Gastroesophageal sphincter (tissue), 4 donors: ENCODE data around the gene KRTAP19-5. TPM values are rescaled to one million over a fixed set of nuclear protein-coding genes. Genes with fewer than 3 reads are reported as not detected.
"Not testable (repeated sequence)": the region's sequence is repeated elsewhere in the genome, so short reads cannot be mapped to it uniquely, and the experiment has no call there.

Experiments
- ATAC-seq: fragments of 150-250 bp; one replicate; pipeline ENCODE4 v1.9.1; 2016; ENCODE audit warnings: mild to moderate bottlenecking, moderate library complexity
- H3K27ac ChIP-seq, 4 donors: fragments of 200-600 bp; sonication (generic) in 3 of 4; 1 replicate in 3 of 4; 2 replicates in 1 of 4; pipeline ENCODE4 v1.5.1; 2016 to 2019
- H3K27me3 ChIP-seq: fragments of 200-600 bp; sonication (generic); one replicate; pipeline ENCODE4 v1.5.1; 2019
- H3K36me3 ChIP-seq, 2 donors: fragments of 200-600 bp; sonication (generic); one replicate each; pipeline ENCODE4 v1.5.1; 2019; ENCODE audit warnings: control low read depth in 1 of 2
- H3K4me1 ChIP-seq, 3 donors: fragments of 200-600 bp; sonication (generic); 1 replicate in 2 of 3; 2 replicates in 1 of 3; pipeline ENCODE4 v1.5.1; 2016 to 2019; ENCODE audit warnings: control low read depth in 2 of 3
- H3K4me3 ChIP-seq, 2 donors: fragments of 200-600 bp; sonication (generic); one replicate each; pipeline ENCODE4 v1.5.1; 2019; ENCODE audit warnings: mild to moderate bottlenecking in 1 of 2, moderate library complexity in 1 of 2
- H3K9me3 ChIP-seq, 3 donors: fragments of 200-600 bp; sonication (generic); one replicate each; pipeline ENCODE4 v1.5.1; 2017 to 2019; ENCODE audit warnings: control low read depth in 2 of 3
- CTCF ChIP-seq, 4 experiments: fragments of 200-600 bp in 2 of 4; fragments of 450-650 bp in 2 of 4; sonication (generic) in 1 of 4; IDR thresholded peaks; one replicate each; pipeline ENCODE4 v1.5.1; 2017 to 2019; ENCODE audit warnings: antibody characterized with exemption in 4 of 4, mild to moderate bottlenecking in 2 of 4, moderate library complexity in 2 of 4
- EP300 ChIP-seq: sonication (generic); formaldehyde crosslinking; IDR thresholded peaks from one replicate; pipeline ENCODE4 v1.6.1; 2017; ENCODE audit warnings: antibody characterized with exemption, mild to moderate bottlenecking
- POLR2A ChIP-seq, 2 donors: fragments of 450-650 bp; IDR thresholded peaks; one replicate each; pipeline ENCODE4 v1.6.1; 2017; ENCODE audit warnings: antibody characterized with exemption in 2 of 2, mild to moderate bottlenecking in 2 of 2, moderate library complexity in 1 of 2
- POLR2AphosphoS5 ChIP-seq: sonication (generic); formaldehyde crosslinking; IDR thresholded peaks from one replicate; pipeline ENCODE4 v1.6.1; 2017; ENCODE audit warnings: antibody characterized with exemption
- WGBS, 2 donors: methylation state at CpG; one replicate each; pipeline ENCODE4 v1.1.5; 2018; ENCODE audit warnings: low coverage in 1 of 2; 5-methylcytosine and 5-hydroxymethylcytosine counted together
- total RNA-seq, 4 donors: library from RNA; depleted of rRNA; stranded (reverse); fragments of >200 nt; gene quantifications; one replicate each; pipeline ENCODE4 v1.1.0, GENCODE V29; 2016

Gene KRTAP19-5
- total RNA-seq: not detected

- H3K27ac ChIP-seq: no peak within 1 kb of the TSS
- no peaks in the 10 kb centered on the region for H3K9me3 ChIP-seq
- no peaks in the 10 kb centered on the region for H3K4me1 ChIP-seq
- H3K36me3 ChIP-seq: no peaks in the 10 kb centered on the region
- no peak for ATAC-seq
- WGBS, 2 donors: 62 to 70% methylated on average over 3 to 4 of the region's 6 CpGs
- TF ChIP-seq POLR2AphosphoS5 (no peak), POLR2A (IDR thresholded peaks at IDR 0.05) (no peak), EP300 (no peak), CTCF (IDR thresholded peaks at IDR 0.05) (no peak)
- no peaks in the 10 kb centered on the region for H3K27me3 ChIP-seq
- no peak within 1 kb of the TSS for H3K4me3 ChIP-seq
Observed at GRCh38 chr21:30502041-30502440, at the start of gene KRTAP19-5. KRTAP19-5 (minus strand) TSS chr21:30502141; CDS start chr21:30502090, 51 bp downstream.

- H3K4me1 ChIP-seq: no peaks in the 10 kb centered on the region
- ATAC-seq: no peak
- H3K27ac ChIP-seq: no peak within 1 kb of the TSS
- H3K9me3 ChIP-seq: no peaks in the 10 kb centered on the region
- no peaks in the 10 kb centered on the region for H3K27me3 ChIP-seq
- TF ChIP-seq CTCF (IDR thresholded peaks at IDR 0.05) (no peak), EP300 (no peak), POLR2AphosphoS5 (no peak), POLR2A (IDR thresholded peaks at IDR 0.05) (no peak)
- 67 to 68% methylated on average over 1 of the region's 1 CpG for WGBS, 2 donors
- no peaks in the 10 kb centered on the region for H3K36me3 ChIP-seq
- no peak within 1 kb of the TSS for H3K4me3 ChIP-seq
Observed at GRCh38 chr21:30541764-30542163, 39.8 kb upstream of the KRTAP19-5 start, which contains the start of gene KRTAP19-6. KRTAP19-6 (minus strand) TSS chr21:30541864; CDS start chr21:30541833, 31 bp downstream.

GRCh38 chr21:30518876-30519275 is 16.9 kb upstream of the KRTAP19-5 start:
- no peaks in the 10 kb centered on the region for H3K27me3 ChIP-seq
- H3K36me3 ChIP-seq: no peaks in the 10 kb centered on the region
- H3K27ac ChIP-seq: no peak overlapping the region
- ATAC-seq: no peak
- H3K9me3 ChIP-seq: no peaks in the 10 kb centered on the region
- 90% methylated on average over 1 of the region's 1 CpG; no CpG with 5 or more reads in 1 of the 2 donors for WGBS, 2 donors
- no peaks in the 10 kb centered on the region for H3K4me1 ChIP-seq
- TF ChIP-seq EP300 (no peak), CTCF (IDR thresholded peaks at IDR 0.05) (no peak), POLR2AphosphoS5 (no peak), POLR2A (IDR thresholded peaks at IDR 0.05) (no peak)
- no peak overlapping the region for H3K4me3 ChIP-seq

- 60% methylated on average over 1 of the region's 1 CpG; no CpG with 5 or more reads in 1 of the 2 donors for WGBS, 2 donors
- Histone ChIP-seq H3K4me1 (no peaks in the 10 kb centered on the region), H3K27me3 (no peaks in the 10 kb centered on the region), H3K27ac (no peak overlapping the region), H3K4me3 (no peak overlapping the region), H3K36me3 (no peaks in the 10 kb centered on the region), H3K9me3 (no peaks in the 10 kb centered on the region)
- no peak for TF ChIP-seq EP300
- TF ChIP-seq CTCF (IDR thresholded peaks at IDR 0.05): no peak
- TF ChIP-seq POLR2AphosphoS5: no peak
- TF ChIP-seq POLR2A (IDR thresholded peaks at IDR 0.05): no peak
- ATAC-seq: no peak
Observed at GRCh38 chr21:30515681-30516080, 13.7 kb upstream of the KRTAP19-5 start.

GRCh38 chr21:30505621-30506205 is 3.8 kb upstream of the KRTAP19-5 start:
- ATAC-seq, H3K27me3 ChIP-seq, H3K4me3 ChIP-seq, H3K4me1 ChIP-seq, H3K9me3 ChIP-seq, H3K36me3 ChIP-seq, H3K27ac ChIP-seq: not testable (repeated sequence)
- 25 to 35% methylated on average over 4 of the region's 4 CpGs for WGBS, 2 donors
